AG09319 (cell line): ENCODE results near the gene MAD1L1.

Experiments used
- DNase-seq: peaks from one replicate; pipeline ENCODE4 v3.0.0-alpha.2; 2010; ENCODE audit warnings: low read depth; ENCODE audit errors: extremely low read depth
- CTCF ChIP-seq: IDR thresholded peaks from 2 replicates; pipeline ENCODE4 v1.5.1; 2011; ENCODE audit warnings: low read depth, mild to moderate bottlenecking, inconsistent platforms, low read length, moderate library complexity

MAD1L1 gene

GRCh38 chr7:2209961-2210323 is 22.8 kb downstream of the MAD1L1 start:
- DNase-seq = no peak
- no peak for TF ChIP-seq CTCF

GRCh38 chr7:2209146-2209960 is 23.4 kb downstream of the MAD1L1 start:
- TF ChIP-seq CTCF = peak; percentile 86
- DNase-seq = peak; percentile 45

GRCh38 chr7:2208712-2209111 is 24.0 kb downstream of the MAD1L1 start:
- no peak for TF ChIP-seq CTCF

GRCh38 chr7:2205036-2205780 is 27.5 kb downstream of the MAD1L1 start:
- no peak for DNase-seq
- no peak for TF ChIP-seq CTCF

More at GRCh38 chr7:2208712-2209111, 24.0 kb downstream of the MAD1L1 start:
- no peak for DNase-seq

DNA sequence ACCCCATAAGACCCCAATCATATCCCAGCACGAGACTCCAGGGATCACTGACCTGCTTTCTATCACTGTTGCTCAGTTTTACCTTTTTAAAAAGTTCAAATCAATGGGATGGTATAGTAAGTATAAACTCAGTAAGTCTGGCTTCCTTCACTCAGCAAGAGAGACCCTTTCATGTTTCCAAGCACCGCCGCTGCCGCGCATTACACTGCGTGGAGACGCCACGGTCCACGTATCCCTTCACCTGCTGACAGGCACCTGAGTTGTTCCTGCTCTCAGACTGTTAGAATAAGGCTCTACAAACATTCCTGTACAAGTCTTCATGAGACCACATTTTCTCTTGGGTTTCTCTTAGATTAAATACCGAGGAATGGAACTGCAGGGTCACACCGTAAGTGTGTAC is 28.3 kb downstream of the MAD1L1 start:
- TF ChIP-seq CTCF = no peak
- no peak for DNase-seq

DNA sequence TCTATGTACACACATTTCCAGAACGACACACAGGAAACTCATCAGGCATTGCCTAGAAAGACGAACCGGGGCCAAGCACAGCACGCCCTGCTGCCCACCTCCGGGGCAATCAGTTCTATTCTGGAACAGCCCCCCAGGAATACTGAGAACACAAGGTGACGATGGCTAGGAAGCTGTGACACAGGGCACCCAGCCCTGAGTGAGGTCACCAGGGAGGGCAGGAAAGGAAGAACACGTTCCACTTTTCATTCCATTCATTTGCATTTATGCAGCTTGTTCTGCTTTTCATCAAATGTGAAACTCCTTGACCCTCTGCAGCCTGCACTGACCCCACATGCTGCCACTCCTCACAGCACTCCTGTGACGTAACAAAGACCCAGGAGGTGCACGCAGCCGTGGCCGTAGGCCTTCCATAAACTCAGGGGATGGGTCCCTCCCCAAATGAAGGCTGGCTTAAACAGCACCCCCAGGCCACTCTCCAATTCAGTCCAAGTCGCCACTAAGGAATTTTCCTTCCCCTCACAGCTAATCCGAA is 28.9 kb downstream of the MAD1L1 start:
- DNase-seq = no peak
- no peak for TF ChIP-seq CTCF
